Omental fat pad (tissue), 4 donors: ENCODE data around the gene DOCK3. TPM values are rescaled to one million over a fixed set of nuclear protein-coding genes. Genes with fewer than 3 reads are reported as not detected.

Experiments
- ATAC-seq: fragments of 150-250 bp; one replicate; pipeline ENCODE4 v1.9.1; 2016; ENCODE audit warnings: mild to moderate bottlenecking, moderate library complexity; ENCODE audit not compliant: low FRiP score
- DNase-seq: peaks from one replicate; pipeline ENCODE4 v3.0.0-alpha.2; 2019; ENCODE audit warnings: low spot score
- total RNA-seq, 4 donors: library from RNA; depleted of rRNA; stranded (reverse); fragments of >200 nt; gene quantifications; one replicate each; pipeline ENCODE4 v1.1.0, GENCODE V29; 2016
- TF ChIP-seq, protein P1 (sequence below), 3 donors: fragments of 450-650 bp; IDR thresholded peaks; one replicate each; pipeline ENCODE4 v1.5.1; 2016 to 2017; ENCODE audit warnings: antibody characterized with exemption in 3 of 3, mild to moderate bottlenecking in 3 of 3, moderate library complexity in 2 of 3

Gene DOCK3
- total RNA-seq, 4 donors from 2014 or later: 0.16 to 2.5 (median 1.4) TPM

- DNase-seq: no peak
- TF ChIP-seq, protein P1, sequence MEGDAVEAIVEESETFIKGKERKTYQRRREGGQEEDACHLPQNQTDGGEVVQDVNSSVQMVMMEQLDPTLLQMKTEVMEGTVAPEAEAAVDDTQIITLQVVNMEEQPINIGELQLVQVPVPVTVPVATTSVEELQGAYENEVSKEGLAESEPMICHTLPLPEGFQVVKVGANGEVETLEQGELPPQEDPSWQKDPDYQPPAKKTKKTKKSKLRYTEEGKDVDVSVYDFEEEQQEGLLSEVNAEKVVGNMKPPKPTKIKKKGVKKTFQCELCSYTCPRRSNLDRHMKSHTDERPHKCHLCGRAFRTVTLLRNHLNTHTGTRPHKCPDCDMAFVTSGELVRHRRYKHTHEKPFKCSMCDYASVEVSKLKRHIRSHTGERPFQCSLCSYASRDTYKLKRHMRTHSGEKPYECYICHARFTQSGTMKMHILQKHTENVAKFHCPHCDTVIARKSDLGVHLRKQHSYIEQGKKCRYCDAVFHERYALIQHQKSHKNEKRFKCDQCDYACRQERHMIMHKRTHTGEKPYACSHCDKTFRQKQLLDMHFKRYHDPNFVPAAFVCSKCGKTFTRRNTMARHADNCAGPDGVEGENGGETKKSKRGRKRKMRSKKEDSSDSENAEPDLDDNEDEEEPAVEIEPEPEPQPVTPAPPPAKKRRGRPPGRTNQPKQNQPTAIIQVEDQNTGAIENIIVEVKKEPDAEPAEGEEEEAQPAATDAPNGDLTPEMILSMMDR (IDR thresholded peaks at IDR 0.05): no peak
Observed at GRCh38 chr3:50695031-50695430, 20.3 kb downstream of the DOCK3 start.

GRCh38 chr3:50696276-50696675 is 21.5 kb downstream of the DOCK3 start:
- TF ChIP-seq, protein P1 (IDR thresholded peaks at IDR 0.05): no peak
- ATAC-seq (no peak), DNase-seq (no peak)

More at GRCh38 chr3:50695031-50695430, 20.3 kb downstream of the DOCK3 start:
- ATAC-seq: no peak

GRCh38 chr3:50698269-50698668 is 23.5 kb downstream of the DOCK3 start:
- TF ChIP-seq, protein P1 (IDR thresholded peaks at IDR 0.05): no peak
- no peak for DNase-seq
- ATAC-seq: no peak

DNA sequence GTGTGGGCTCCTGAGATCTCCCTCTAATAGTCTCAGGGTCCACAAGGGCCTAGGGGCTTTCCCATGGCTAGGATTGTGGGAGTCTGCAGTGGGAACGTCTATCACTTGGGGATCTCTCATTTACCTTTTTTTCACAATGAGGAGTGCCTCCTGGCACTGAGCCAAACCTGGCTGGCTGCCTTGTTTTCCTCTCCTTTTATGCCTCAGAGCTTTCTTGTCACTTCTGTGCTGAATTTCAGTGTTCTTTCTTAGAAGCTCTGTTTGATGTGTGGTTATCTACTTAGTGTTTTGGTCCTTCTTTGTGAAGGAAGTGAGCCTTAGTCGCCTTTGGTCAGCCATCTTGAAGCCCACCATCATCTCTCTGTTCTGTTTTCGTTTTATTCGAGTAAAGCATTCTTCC is 33.9 kb downstream of the DOCK3 start:
- TF ChIP-seq, protein P1 (IDR thresholded peaks at IDR 0.05): no peak
- ATAC-seq: no peak
- no peak for DNase-seq

DNA sequence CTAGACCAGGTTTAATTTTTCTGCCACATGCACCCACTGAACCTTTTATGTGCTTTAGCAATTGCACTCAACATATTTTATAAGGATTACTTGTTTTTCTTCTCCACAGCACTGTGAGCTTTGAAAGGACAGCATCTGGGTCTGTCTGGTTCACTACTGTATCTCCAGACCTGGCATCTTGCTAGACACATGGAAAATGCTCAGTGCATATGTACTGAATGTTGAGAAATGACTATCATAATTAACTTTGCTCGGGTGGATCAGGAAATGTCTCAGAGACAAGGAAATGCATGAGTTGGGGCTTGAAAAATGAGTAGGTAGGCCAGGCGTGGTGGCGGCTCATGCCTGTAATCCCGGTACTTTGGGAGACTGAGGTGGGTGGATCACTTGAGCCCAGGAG is 40.2 kb downstream of the DOCK3 start:
- DNase-seq (no peak), ATAC-seq (no peak)
- TF ChIP-seq, protein P1 (IDR thresholded peaks at IDR 0.05): no peak

DNA sequence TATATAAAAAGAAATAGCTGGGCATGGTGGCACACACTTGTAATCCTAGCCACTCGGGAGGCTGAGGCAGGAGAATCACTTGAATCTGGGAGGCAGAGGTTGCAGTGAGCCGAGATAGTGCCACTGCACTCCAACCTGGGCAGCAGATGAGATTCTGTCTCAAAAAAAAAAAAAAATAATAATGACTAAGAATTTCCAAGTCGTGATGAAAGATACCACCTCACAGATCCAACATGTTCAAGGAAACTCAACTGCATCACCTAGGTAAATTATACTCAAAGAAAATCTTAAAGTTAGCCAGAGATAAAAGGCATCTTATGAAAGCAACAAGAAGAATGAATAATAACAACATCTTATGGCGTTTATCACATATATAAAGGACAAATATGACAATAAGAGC is 50.1 kb downstream of the DOCK3 start:
- ATAC-seq (no peak), DNase-seq (no peak)
- TF ChIP-seq, protein P1 (IDR thresholded peaks at IDR 0.05): no peak

- no peak for DNase-seq
- no peak for ATAC-seq
- TF ChIP-seq, protein P1 (IDR thresholded peaks at IDR 0.05): no peak
Observed at GRCh38 chr3:50734985-50735384, 60.3 kb downstream of the DOCK3 start.
